GM06990 (cell line): Measurements from ENCODE around the gene APBB1IP.

Source experiments
- DNase-seq: peaks from one replicate; pipeline ENCODE4 v3.0.0-alpha.2; 2011; ENCODE audit not compliant: insufficient read length; ENCODE audit errors: extremely low read depth
- H3K27me3 ChIP-seq: replicated peaks from 2 replicates; pipeline ENCODE4 v1.6.0; 2011; ENCODE audit warnings: low read length; ENCODE audit not compliant: control insufficient read depth, insufficient read depth
- H3K36me3 ChIP-seq: 2 replicates; pipeline ENCODE4 v1.5.1; 2011; ENCODE audit warnings: low read length; ENCODE audit not compliant: control insufficient read depth, insufficient read depth
- H3K4me3 ChIP-seq: replicated peaks from 2 replicates; pipeline ENCODE4 v1.5.1; 2011; ENCODE audit warnings: low read depth, mild to moderate bottlenecking, control low read depth, low read length
- TF ChIP-seq, protein P1 (sequence below): IDR thresholded peaks from 2 replicates; pipeline ENCODE4 v1.5.1; 2011; ENCODE audit warnings: low read length, control low read depth, mild to moderate bottlenecking, inconsistent platforms; ENCODE audit not compliant: insufficient read depth, poor library complexity, severe bottlenecking

The APBB1IP gene

DNA sequence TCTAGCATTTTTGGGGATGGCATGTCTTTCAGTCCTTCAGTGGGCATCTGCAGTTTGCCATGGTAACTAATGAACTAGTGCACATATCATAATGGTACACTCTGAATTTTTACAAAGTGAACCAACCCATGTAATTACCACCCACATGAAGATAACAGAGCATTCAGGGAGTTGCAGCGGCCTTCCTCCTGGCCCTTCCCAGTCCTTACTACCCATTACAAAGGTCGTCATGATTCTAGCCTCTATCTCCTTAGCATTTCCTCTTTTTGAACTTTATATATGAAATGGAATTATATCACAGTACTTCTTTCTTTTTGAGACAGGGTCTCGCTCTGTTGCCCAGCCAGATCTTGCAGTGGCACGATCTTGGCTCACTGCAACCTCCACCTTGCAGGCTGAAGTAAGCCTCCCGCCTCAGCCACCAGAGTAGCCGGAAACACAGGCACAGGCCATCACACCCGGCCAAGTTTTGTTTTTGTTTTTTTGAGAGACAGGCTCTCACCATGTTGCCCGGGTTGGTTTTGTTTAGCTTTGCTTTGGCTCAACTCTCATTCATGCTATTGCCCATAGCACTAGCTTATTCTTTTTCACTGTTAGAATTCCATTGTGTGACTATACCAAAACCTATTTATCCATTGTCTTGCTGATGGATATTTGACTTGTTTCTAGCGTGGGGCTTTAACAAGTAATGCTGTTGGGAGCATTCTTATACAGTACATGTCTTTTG is 79.2 kb downstream of the APBB1IP start:
- no peak for DNase-seq
- TF ChIP-seq, protein P1, sequence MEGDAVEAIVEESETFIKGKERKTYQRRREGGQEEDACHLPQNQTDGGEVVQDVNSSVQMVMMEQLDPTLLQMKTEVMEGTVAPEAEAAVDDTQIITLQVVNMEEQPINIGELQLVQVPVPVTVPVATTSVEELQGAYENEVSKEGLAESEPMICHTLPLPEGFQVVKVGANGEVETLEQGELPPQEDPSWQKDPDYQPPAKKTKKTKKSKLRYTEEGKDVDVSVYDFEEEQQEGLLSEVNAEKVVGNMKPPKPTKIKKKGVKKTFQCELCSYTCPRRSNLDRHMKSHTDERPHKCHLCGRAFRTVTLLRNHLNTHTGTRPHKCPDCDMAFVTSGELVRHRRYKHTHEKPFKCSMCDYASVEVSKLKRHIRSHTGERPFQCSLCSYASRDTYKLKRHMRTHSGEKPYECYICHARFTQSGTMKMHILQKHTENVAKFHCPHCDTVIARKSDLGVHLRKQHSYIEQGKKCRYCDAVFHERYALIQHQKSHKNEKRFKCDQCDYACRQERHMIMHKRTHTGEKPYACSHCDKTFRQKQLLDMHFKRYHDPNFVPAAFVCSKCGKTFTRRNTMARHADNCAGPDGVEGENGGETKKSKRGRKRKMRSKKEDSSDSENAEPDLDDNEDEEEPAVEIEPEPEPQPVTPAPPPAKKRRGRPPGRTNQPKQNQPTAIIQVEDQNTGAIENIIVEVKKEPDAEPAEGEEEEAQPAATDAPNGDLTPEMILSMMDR: no peak
- Histone ChIP-seq H3K4me3 (no peak overlapping the region), H3K27me3 (no peaks in the 10 kb centered on the region), H3K36me3 (peaks cover 10% of the 10 kb centered on the region)

DNA sequence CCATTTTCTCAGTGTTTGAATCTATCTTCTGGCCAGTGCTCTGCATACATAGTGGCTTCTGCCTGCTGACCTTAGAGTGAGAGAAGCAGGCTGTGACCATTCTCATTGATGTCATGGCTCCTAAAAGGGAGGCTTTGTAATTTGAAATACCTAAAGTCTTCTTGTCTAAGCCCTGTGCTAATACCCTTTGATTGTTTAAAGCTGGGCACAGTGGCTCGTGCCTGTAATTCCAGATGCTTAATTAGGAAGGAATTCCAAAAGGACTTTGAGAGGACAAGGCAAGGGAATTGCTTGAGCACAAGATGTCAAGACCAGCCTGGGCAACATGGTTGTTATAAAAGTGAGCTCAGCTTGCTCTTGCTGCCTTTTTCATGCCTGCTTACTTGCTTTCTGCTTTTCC is 81.7 kb downstream of the APBB1IP start:
- Histone ChIP-seq H3K4me3 (no peak overlapping the region), H3K27me3 (no peaks in the 10 kb centered on the region), H3K36me3 (peaks cover 8% of the 10 kb centered on the region)
- DNase-seq: no peak
- TF ChIP-seq, protein P1: no peak

DNA sequence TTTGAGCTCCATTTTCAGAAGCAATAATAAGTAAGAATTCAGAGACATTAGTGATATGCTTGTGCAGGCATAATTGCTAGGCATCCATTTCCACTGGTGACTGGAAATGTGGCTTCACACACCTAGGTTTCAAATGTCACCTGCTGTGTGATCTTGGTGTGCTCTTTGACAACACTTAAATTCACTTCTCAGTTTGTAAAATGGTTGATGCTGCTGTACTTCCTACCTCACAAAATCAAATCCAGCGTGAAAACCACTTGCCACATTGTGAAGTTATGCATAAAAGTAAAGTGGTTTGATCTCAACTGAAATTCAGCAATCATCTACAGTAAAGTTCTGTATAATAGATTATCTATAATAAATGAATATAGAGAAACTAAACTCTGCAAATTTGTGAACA is 82.4 kb downstream of the APBB1IP start:
- TF ChIP-seq, protein P1: no peak
- peaks cover 8% of the 10 kb centered on the region for H3K36me3 ChIP-seq
- no peak for DNase-seq
- no peak overlapping the region for H3K4me3 ChIP-seq
- no peaks in the 10 kb centered on the region for H3K27me3 ChIP-seq

DNA sequence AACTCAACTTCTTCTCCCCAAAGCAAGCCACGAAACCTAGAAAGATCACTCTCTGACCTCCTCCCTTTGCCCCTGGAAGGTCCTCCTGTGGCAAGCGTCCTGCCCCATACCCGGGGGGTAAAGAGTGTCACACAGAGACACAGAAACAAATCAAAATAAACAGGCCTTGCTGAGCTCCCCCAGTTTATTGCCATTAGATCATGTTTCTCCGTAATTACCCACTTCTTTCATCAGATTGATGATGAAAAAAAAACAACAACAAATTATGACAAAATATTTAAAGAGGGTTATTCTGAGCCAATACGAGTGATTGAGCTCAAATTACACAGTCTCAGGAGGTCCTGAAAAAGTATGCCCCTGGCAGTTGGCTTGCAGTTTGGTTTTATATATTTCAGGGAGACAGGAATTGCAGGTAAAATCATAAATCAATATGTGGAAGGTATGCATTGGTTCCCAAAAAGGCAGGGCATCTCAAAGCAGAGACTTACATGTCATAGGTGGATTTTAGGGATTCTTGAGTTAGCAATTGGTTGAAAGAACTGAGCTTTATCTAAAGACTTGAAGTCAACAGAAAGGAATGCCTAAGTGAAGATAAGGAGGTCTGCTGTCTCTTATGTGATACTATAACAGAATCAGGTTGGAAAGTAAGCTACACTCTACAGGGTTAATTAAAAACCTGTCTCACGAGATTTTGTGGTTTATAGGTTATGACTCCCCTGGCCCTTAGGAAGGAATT is 86.2 kb downstream of the APBB1IP start:
- DNase-seq: no peak
- no peak overlapping the region for H3K4me3 ChIP-seq
- TF ChIP-seq, protein P1: no peak
- peaks cover 4% of the 10 kb centered on the region for H3K36me3 ChIP-seq
- H3K27me3 ChIP-seq: no peaks in the 10 kb centered on the region

DNA sequence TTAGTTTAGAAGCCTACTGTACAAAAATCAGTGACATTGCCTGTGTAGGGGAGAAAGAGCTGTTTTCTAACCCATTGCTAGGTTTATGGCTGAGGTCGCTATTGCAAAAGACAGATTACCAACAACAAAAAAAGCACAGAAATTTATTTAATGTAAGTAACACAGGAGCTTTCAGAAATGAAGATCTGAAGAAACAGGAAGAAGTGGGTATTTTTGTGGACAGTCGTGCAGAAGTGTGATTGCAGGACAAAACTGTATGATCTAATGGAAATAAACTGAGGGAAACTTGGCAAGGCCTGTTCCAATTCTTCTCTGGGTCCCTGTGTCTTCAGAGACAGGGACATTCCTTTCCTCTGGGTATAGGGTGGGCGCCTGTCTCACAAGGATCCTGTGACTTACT is 87.4 kb downstream of the APBB1IP start:
- DNase-seq: no peak
- Histone ChIP-seq H3K27me3 (no peaks in the 10 kb centered on the region), H3K36me3 (peaks cover 4% of the 10 kb centered on the region), H3K4me3 (no peak overlapping the region)
- TF ChIP-seq, protein P1: no peak
